H1 (cell line): Measurements from ENCODE around the gene PARD3. TPM values are rescaled to one million over a fixed set of nuclear protein-coding genes. Genes with fewer than 3 reads are reported as not detected.

ENCODE experiments used
- CTCF ChIA-PET: fragments of 300-600 bp; sonication (Branson Sonifier 250); formaldehyde crosslinking; loops from one replicate; lab custom pipeline; 2021; ENCODE audit not compliant: partially characterized antibody; lab: Charles Lee
- POLR2A ChIA-PET: fragments of 300-600 bp; sonication (Branson Sonifier 250); formaldehyde crosslinking; loops from one replicate; lab custom pipeline; 2021; ENCODE audit warnings: inconsistent platforms; ENCODE audit not compliant: partially characterized antibody; lab: Charles Lee
- DNase-seq, 2 experiments: peaks; one replicate each; pipeline versions ENCODE4 v3.0.0 to v3.0.0-alpha.2; 2010 to 2022; ENCODE audit warnings: low spot score in 2 of 2, low read depth in 1 of 2, mixed read lengths in 1 of 2
- FAIRE-seq: peaks from 2 replicates; lab custom pipeline; 2011; peaks lifted over from hg19 to GRCh38; lab: Jason Lieb, UNC
- H2AFZ ChIP-seq: 2 replicates; pipeline ENCODE4 v1.8.1; 2012; ENCODE audit warnings: low read length, inconsistent platforms
- H2AK5ac ChIP-seq: 2 replicates; pipeline ENCODE4 v1.6.1; 2013; ENCODE audit warnings: low read depth, low read length
- H2BK120ac ChIP-seq: replicated peaks from 2 replicates; pipeline ENCODE3; 2013; ENCODE audit warnings: low read depth, low read length, inconsistent platforms
- H2BK12ac ChIP-seq: 2 replicates; pipeline ENCODE4 v1.6.1; 2013; ENCODE audit warnings: low read depth, low read length
- H2BK15ac ChIP-seq: 2 replicates; pipeline ENCODE4 v1.6.1; 2013; ENCODE audit warnings: low read length
- H2BK20ac ChIP-seq: 2 replicates; pipeline ENCODE4 v1.6.1; 2013; ENCODE audit warnings: low read length
- H2BK5ac ChIP-seq: 2 replicates; pipeline ENCODE4 v1.6.1; 2013; ENCODE audit warnings: low read depth, low read length
- H3K14ac ChIP-seq: 2 replicates; pipeline ENCODE4 v1.6.1; 2013; ENCODE audit warnings: inconsistent platforms; ENCODE audit not compliant: insufficient read length
- H3K18ac ChIP-seq: 2 replicates; pipeline ENCODE4 v1.6.1; 2013; ENCODE audit warnings: low read length; ENCODE audit errors: extremely low read depth
- H3K23ac ChIP-seq: 2 replicates; pipeline ENCODE4 v1.6.1; 2013; ENCODE audit warnings: inconsistent platforms; ENCODE audit not compliant: insufficient read length
- H3K23me2 ChIP-seq: 2 replicates; pipeline ENCODE4 v1.6.1; 2013; ENCODE audit warnings: low read depth, low read length
- H3K27ac ChIP-seq: 2 replicates; pipeline ENCODE4 v1.6.1; 2011; ENCODE audit warnings: low read depth, low read length, inconsistent platforms
- H3K27me3 ChIP-seq, 4 experiments: replicated peaks in 1 of 4; 1 replicate in 1 of 4; 2 replicates in 3 of 4; pipeline versions ENCODE4 v1.6.1 to v1.8.1; 2011 to 2013; ENCODE audit warnings: low read length in 3 of 4, mild to moderate bottlenecking in 3 of 4, inconsistent platforms in 2 of 4, mixed read lengths in 2 of 4, moderate library complexity in 1 of 4; ENCODE audit not compliant: control insufficient read depth in 3 of 4, insufficient read depth in 3 of 4; ENCODE audit errors: extremely low read depth in 1 of 4
- H3K36me3 ChIP-seq, 4 experiments: 2 replicates each; pipeline versions ENCODE4 v1.6.1 to v1.8.1; 2011 to 2013; ENCODE audit warnings: mild to moderate bottlenecking in 4 of 4, low read length in 3 of 4, moderate library complexity in 2 of 4, control low read depth in 1 of 4, inconsistent platforms in 1 of 4; ENCODE audit not compliant: insufficient read depth in 4 of 4, control insufficient read depth in 2 of 4
- H3K4ac ChIP-seq: replicated peaks from 2 replicates; pipeline ENCODE3; 2013; ENCODE audit warnings: low read length, low read depth, mixed read lengths, inconsistent platforms; ENCODE audit not compliant: insufficient read length
- H3K4me1 ChIP-seq, 4 experiments: replicated peaks in 1 of 4; 1 replicate in 1 of 4; 2 replicates in 3 of 4; pipeline versions ENCODE4 v1.6.1 to v1.8.1; 2011 to 2013; ENCODE audit warnings: low read length in 3 of 4, inconsistent platforms in 2 of 4, mixed read lengths in 1 of 4; ENCODE audit not compliant: insufficient read depth in 4 of 4, control insufficient read depth in 3 of 4
- H3K4me2 ChIP-seq, 2 experiments: 2 replicates each; pipeline versions ENCODE4 v1.6.1 to v1.8.1; 2011 to 2013; ENCODE audit warnings: low read depth in 2 of 2, low read length in 2 of 2, control low read depth in 1 of 2, inconsistent platforms in 1 of 2, mild to moderate bottlenecking in 1 of 2; ENCODE audit not compliant: insufficient read depth in 1 of 2
- H3K4me3 ChIP-seq, 4 experiments: fragments of 200-600, 300-600 bp in 1 of 4; sonication (generic), shearing (Covaris generic), sonication (Bioruptor Twin) in 1 of 4; 2 replicates each; pipeline versions ENCODE4 v1.5.1 to v1.8.1; 2011 to 2016; ENCODE audit warnings: low read length in 4 of 4, low read depth in 3 of 4, control low read depth in 2 of 4, inconsistent platforms in 2 of 4, mild to moderate bottlenecking in 2 of 4, mixed read lengths in 1 of 4, moderate library complexity in 1 of 4; ENCODE audit not compliant: insufficient read depth in 2 of 4; ENCODE audit errors: extremely low read depth in 1 of 4
- H3K56ac ChIP-seq: replicated peaks from 2 replicates; pipeline ENCODE3; 2013; ENCODE audit warnings: low read depth, mild to moderate bottlenecking, mixed read lengths, low read length, inconsistent platforms; ENCODE audit not compliant: insufficient read length
- H3K79me1 ChIP-seq: 2 replicates; pipeline ENCODE4 v1.6.1; 2013; ENCODE audit warnings: low read depth, low read length, control low read depth
- H3K79me2 ChIP-seq, 2 experiments: 2 replicates each; pipeline versions ENCODE4 v1.6.1 to v1.8.1; 2012 to 2013; ENCODE audit warnings: low read length in 2 of 2, mild to moderate bottlenecking in 2 of 2, inconsistent platforms in 1 of 2; ENCODE audit not compliant: insufficient read depth in 2 of 2, control insufficient read depth in 1 of 2
- H3K9ac ChIP-seq, 4 experiments: replicated peaks in 1 of 4; 1 replicate in 1 of 4; 2 replicates in 3 of 4; pipeline versions ENCODE4 v1.6.1 to v1.8.1; 2011 to 2013; ENCODE audit warnings: low read depth in 3 of 4, low read length in 3 of 4, control low read depth in 2 of 4, mild to moderate bottlenecking in 2 of 4, moderate library complexity in 2 of 4, inconsistent platforms in 1 of 4; ENCODE audit errors: extremely low read depth in 1 of 4
- H3K9me3 ChIP-seq, 2 experiments: 2 replicates each; pipeline versions ENCODE4 v1.6.1 to v1.8.1; 2012 to 2013; ENCODE audit warnings: mild to moderate bottlenecking in 2 of 2, moderate library complexity in 2 of 2, control low read depth in 1 of 2, inconsistent platforms in 1 of 2, low read depth in 1 of 2, low read length in 1 of 2, mixed read lengths in 1 of 2; ENCODE audit not compliant: insufficient read depth in 2 of 2
- H4K20me1 ChIP-seq, 2 experiments: replicated peaks in 1 of 2; 2 replicates each; pipeline versions ENCODE3 to v1.8.1; 2011 to 2013; ENCODE audit warnings: inconsistent platforms in 2 of 2, low read length in 2 of 2, mild to moderate bottlenecking in 1 of 2; ENCODE audit not compliant: insufficient read depth in 2 of 2, control insufficient read depth in 1 of 2
- H4K5ac ChIP-seq: 2 replicates; pipeline ENCODE4 v1.6.1; 2013; ENCODE audit warnings: low read length, low read depth, mixed read lengths, inconsistent platforms; ENCODE audit not compliant: insufficient read length
- H4K8ac ChIP-seq: 2 replicates; pipeline ENCODE4 v1.8.0; 2013; ENCODE audit warnings: mild to moderate bottlenecking, moderate library complexity, low read length, inconsistent platforms; ENCODE audit not compliant: insufficient read depth; ENCODE audit errors: extremely low read depth
- H4K91ac ChIP-seq: replicated peaks from 2 replicates; pipeline ENCODE3; 2013; ENCODE audit warnings: low read length, mixed read lengths, inconsistent platforms; ENCODE audit not compliant: insufficient read length
- BACH1 ChIP-seq: IDR thresholded peaks from 2 replicates; pipeline ENCODE4 v1.6.1; 2012; ENCODE audit warnings: low read length, improper control_type of control experiment
- BCL11A ChIP-seq, 2 experiments: IDR thresholded peaks; one replicate each; pipeline ENCODE4 v1.6.1; 2011; ENCODE audit warnings: low read depth in 2 of 2, low read length in 2 of 2, mild to moderate bottlenecking in 2 of 2
- CREB1 ChIP-seq: IDR thresholded peaks from 2 replicates; pipeline ENCODE4 v1.6.1; 2012; ENCODE audit warnings: inconsistent platforms
- EP300 ChIP-seq, 2 experiments: IDR thresholded peaks; 1 replicate in 1 of 2; 2 replicates in 1 of 2; pipeline ENCODE4 v1.6.1; 2011 to 2012; ENCODE audit warnings: low read depth in 2 of 2, low read length in 2 of 2, mild to moderate bottlenecking in 2 of 2, borderline replicate concordance in 1 of 2, inconsistent platforms in 1 of 2, moderate library complexity in 1 of 2
- EZH2 ChIP-seq: fragments of 200-600 bp; sonication (generic); IDR thresholded peaks from 2 replicates; pipeline ENCODE4 v1.7.1; 2012; ENCODE audit warnings: low read depth, mild to moderate bottlenecking, moderate library complexity, low read length, inconsistent platforms; ENCODE audit not compliant: severe bottlenecking
- HDAC6 ChIP-seq: IDR thresholded peaks from one replicate; pipeline ENCODE4 v1.7.1; 2012; ENCODE audit warnings: low read depth, mild to moderate bottlenecking, inconsistent platforms, low read length, moderate library complexity
- NRF1 ChIP-seq: IDR thresholded peaks from 2 replicates; pipeline ENCODE4 v1.6.1; 2011; ENCODE audit warnings: mild to moderate bottlenecking, low read depth, low read length, improper control_type of control experiment
- POU5F1 ChIP-seq: IDR thresholded peaks from 2 replicates; pipeline ENCODE4 v1.6.1; 2011; ENCODE audit warnings: low read depth, mild to moderate bottlenecking, low read length, moderate library complexity
- RBBP5 ChIP-seq: IDR thresholded peaks from 2 replicates; pipeline ENCODE4 v1.7.1; 2012; ENCODE audit warnings: low read depth, mild to moderate bottlenecking, inconsistent platforms, low read length, moderate library complexity, borderline replicate concordance
- RFX5 ChIP-seq: IDR thresholded peaks from 2 replicates; pipeline ENCODE4 v1.6.1; 2011; ENCODE audit warnings: low read depth, low read length, improper control_type of control experiment, borderline replicate concordance
- SIN3A ChIP-seq, 2 experiments: IDR thresholded peaks in 1 of 2; conservative IDR thresholded peaks in 1 of 2; 2 replicates each; pipeline ENCODE4 v1.6.1; 2011 to 2012; ENCODE audit warnings: low read length in 2 of 2, improper control_type of control experiment in 1 of 2, low read depth in 1 of 2, mild to moderate bottlenecking in 1 of 2
- SP1 ChIP-seq: IDR thresholded peaks from 2 replicates; pipeline ENCODE4 v1.6.1; 2011; ENCODE audit warnings: low read depth, low read length
- SP2 ChIP-seq: IDR thresholded peaks from 2 replicates; pipeline ENCODE4 v1.6.1; 2012; ENCODE audit warnings: mild to moderate bottlenecking, low read length, inconsistent platforms
- SRF ChIP-seq: IDR thresholded peaks from 2 replicates; pipeline ENCODE4 v1.6.1; 2011; ENCODE audit warnings: mild to moderate bottlenecking, low read depth, low read length, moderate library complexity
- YY1 ChIP-seq: IDR thresholded peaks from 2 replicates; pipeline ENCODE4 v1.6.1; 2011; ENCODE audit warnings: low read depth, mild to moderate bottlenecking, low read length
- WGBS, 2 experiments: shearing (Covaris generic) in 1 of 2; methylation state at CpG; one replicate each; pipeline versions ENCODE4 v1.1.6 to v1.1.7; 2013 to 2015; ENCODE audit warnings: low lambda C conversion rate in 2 of 2, mixed read lengths in 2 of 2, inconsistent platforms in 1 of 2, low coverage in 1 of 2, missing lambda C conversion rate in 1 of 2; ENCODE audit not compliant: insufficient replicate concordance in 2 of 2, insufficient coverage in 1 of 2, insufficient read length in 1 of 2; ENCODE audit errors: extremely low coverage in 1 of 2, missing lambda C conversion rate in 1 of 2; 5-methylcytosine and 5-hydroxymethylcytosine counted together
- polyA plus RNA-seq, 7 experiments: library from polyadenylated mRNA; depleted of rRNA in 3 of 7; stranded (reverse) in 5 of 7; unstranded in 2 of 7; fragments of >200 nt in 5 of 7; fragments of 200-250 nt in 2 of 7; gene quantifications; 1 replicate in 5 of 7; 2 replicates in 1 of 7; 4 replicates in 1 of 7; pipeline versions ENCODE4 v1.2.1 to v1.2.3, GENCODE V29; 2011 to 2013; ENCODE audit warnings: missing spikeins in 2 of 7, mixed read lengths in 2 of 7
- total RNA-seq: library from RNA; stranded (reverse); fragmentation: NEBNext Ultra II Directional; extraction: Animal tissue kit (Norgen Biotek cat#: 25700); gene quantifications from 2 replicates; pipeline ENCODE4 v1.2.1, GENCODE V29; 2021

The PARD3 gene
- total and polyA plus RNA-seq, 2 of the 8 experiments (the other 6 are each of a cell fraction or from before 2014, with no cell fraction given), result 19.7 to 49.1 TPM

GRCh38 chr10:34817054-34817453 lies 2.0 kb upstream of the PARD3 start:
- no peak for DNase-seq
- 97% methylated on average over 16 of the region's 16 CpGs; no CpG with 5 or more reads in 1 of the 2 experiments for WGBS, 2 experiments
- H3K4ac ChIP-seq, result no peak overlapping the region
- H3K4me3 ChIP-seq, result no peak overlapping the region
- H3K23me2 ChIP-seq, result peaks cover 11% of the 10 kb centered on the region
- no peak overlapping the region for H3K27ac ChIP-seq
- H2AFZ ChIP-seq, result no peak overlapping the region
- FAIRE-seq, result no peak
- no peak overlapping the region for H2BK15ac ChIP-seq
- H2BK12ac ChIP-seq, result no peak overlapping the region
- peak overlapping the region in 1 of 2 experiments; percentile 100; a peak in 1 of 4 replicates for H3K4me2 ChIP-seq
- H3K79me2 ChIP-seq, result peaks cover 4 to 22% of the 10 kb centered on the region in 2 experiments; a peak in 3 of 4 replicates
- TF ChIP-seq EZH2 (no peak), HDAC6 (no peak), POU5F1 (no peak), BACH1 (no peak), CREB1 (no peak), RBBP5 (no peak), SP1 (no peak), SIN3A (conservative IDR thresholded peaks at IDR 0.05 in 1 of 2, IDR thresholded peaks at IDR 0.05 in 1 of 2; ENCODE audit: low read depth in 1 of 2, low read length in 2 of 2) (no peak), RFX5 (no peak), SP2 (no peak), SRF (no peak), BCL11A (IDR thresholded peaks at IDR 0.05; ENCODE audit: low read depth in 2 of 2, low read length in 2 of 2) (no peak), EP300 (IDR thresholded peaks at IDR 0.05; ENCODE audit: borderline replicate concordance in 1 of 2, low read depth in 2 of 2, low read length in 2 of 2) (no peak), YY1 (no peak), NRF1 (no peak)
- H4K8ac ChIP-seq, result no peak overlapping the region
- H3K27me3 ChIP-seq, result peaks cover 0 to 20% (median 14%) of the 10 kb centered on the region in 4 experiments; a peak in 5 of 7 replicates
- H4K91ac ChIP-seq, result no peak overlapping the region
- H3K9ac ChIP-seq, result no peak overlapping the region
- peaks cover 6 to 8% of the 10 kb centered on the region in 2 experiments for H4K20me1 ChIP-seq
- CTCF ChIA-PET, result interaction anchor here (0.6 to 3.0 kb wide), 9 partner anchors 8 to 169 kb away, joined by 3 to 12 read pairs (median 3); no protein-coding TSS in a partner anchor
- no peak overlapping the region for H3K14ac ChIP-seq
- no peak overlapping the region for H2AK5ac ChIP-seq
- no peak overlapping the region for H2BK5ac ChIP-seq
- H3K36me3 ChIP-seq, result no peaks in the 10 kb centered on the region
- no peak overlapping the region for H4K5ac ChIP-seq
- no peak overlapping the region for H2BK20ac ChIP-seq
- no peak overlapping the region for H2BK120ac ChIP-seq
- H3K23ac ChIP-seq, result no peak overlapping the region
- no peak overlapping the region for H3K18ac ChIP-seq
- H3K4me1 ChIP-seq, result peaks cover 3 to 6% (median 4%) of the 10 kb centered on the region in 4 experiments; a peak in 5 of 7 replicates
- POLR2A ChIA-PET, result interaction anchor here (0.8 to 1.1 kb wide), 2 partner anchors 8 to 68 kb away, joined by 3 to 4 read pairs; no protein-coding TSS in a partner anchor
- peaks cover 3% of the 10 kb centered on the region; the same call in 1 of the 2 replicates for H3K79me1 ChIP-seq
- H3K9me3 ChIP-seq, result no peaks in the 10 kb centered on the region
- no peak overlapping the region for H3K56ac ChIP-seq
